ENCODE results near the gene HPSE.

DNA sequence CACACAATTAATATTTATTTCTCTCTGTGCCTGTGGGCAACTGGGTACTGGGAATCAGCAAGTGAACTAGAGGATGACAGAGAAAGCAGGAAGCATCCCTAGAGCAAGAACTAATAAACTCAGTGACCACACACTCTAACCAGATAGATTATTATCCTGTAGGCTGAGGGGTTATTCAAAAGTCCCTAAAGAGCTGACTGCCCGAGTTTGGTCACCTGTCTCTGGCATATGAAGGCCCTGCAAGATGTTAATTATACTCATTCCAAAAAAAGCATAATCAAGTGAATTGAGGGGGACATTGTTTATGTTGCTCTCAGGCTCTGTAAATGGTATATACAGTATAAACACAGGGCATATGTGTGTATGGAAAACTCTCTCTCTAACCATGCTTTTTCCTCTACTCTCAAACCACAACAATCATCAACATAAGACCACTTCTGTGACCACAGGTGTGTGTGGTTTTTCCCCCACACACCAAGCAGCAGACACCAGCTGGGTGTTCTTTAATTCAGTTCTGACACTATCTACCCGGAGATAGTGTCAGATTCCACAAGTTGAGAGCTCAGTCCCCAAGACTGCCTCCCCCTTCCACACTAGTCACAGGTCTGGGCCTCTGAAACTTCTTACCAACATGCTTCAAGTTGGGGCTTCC lies 6.2 kb upstream of the HPSE start:
- TF ChIP-seq, protein P1, sequence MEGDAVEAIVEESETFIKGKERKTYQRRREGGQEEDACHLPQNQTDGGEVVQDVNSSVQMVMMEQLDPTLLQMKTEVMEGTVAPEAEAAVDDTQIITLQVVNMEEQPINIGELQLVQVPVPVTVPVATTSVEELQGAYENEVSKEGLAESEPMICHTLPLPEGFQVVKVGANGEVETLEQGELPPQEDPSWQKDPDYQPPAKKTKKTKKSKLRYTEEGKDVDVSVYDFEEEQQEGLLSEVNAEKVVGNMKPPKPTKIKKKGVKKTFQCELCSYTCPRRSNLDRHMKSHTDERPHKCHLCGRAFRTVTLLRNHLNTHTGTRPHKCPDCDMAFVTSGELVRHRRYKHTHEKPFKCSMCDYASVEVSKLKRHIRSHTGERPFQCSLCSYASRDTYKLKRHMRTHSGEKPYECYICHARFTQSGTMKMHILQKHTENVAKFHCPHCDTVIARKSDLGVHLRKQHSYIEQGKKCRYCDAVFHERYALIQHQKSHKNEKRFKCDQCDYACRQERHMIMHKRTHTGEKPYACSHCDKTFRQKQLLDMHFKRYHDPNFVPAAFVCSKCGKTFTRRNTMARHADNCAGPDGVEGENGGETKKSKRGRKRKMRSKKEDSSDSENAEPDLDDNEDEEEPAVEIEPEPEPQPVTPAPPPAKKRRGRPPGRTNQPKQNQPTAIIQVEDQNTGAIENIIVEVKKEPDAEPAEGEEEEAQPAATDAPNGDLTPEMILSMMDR (IDR thresholded peaks at IDR 0.05) = no peak
- no peak for TF ChIP-seq POLR2A (IDR thresholded peaks at IDR 0.05)
